Ishikawa (cell line): Measurements from ENCODE around the gene CD58.

Experiments used
- CREB1 ChIP-seq: IDR thresholded peaks from 2 replicates; pipeline ENCODE4 v1.6.1; 2012; ENCODE audit warnings: low read depth
- EGR1 ChIP-seq: IDR thresholded peaks from 2 replicates; pipeline ENCODE4 v1.6.1; 2012
- EP300 ChIP-seq: IDR thresholded peaks from 2 replicates; pipeline ENCODE4 v1.6.1; 2012; ENCODE audit warnings: borderline replicate concordance
- FOXM1 ChIP-seq: IDR thresholded peaks from 2 replicates; pipeline ENCODE4 v1.6.1; 2012; ENCODE audit warnings: low read depth, borderline replicate concordance
- MAX ChIP-seq: IDR thresholded peaks from 2 replicates; pipeline ENCODE4 v1.6.1; 2012
- NFIC ChIP-seq: IDR thresholded peaks from 2 replicates; pipeline ENCODE4 v1.6.1; 2012
- RAD21 ChIP-seq: IDR thresholded peaks from 2 replicates; pipeline ENCODE4 v1.6.1; 2012; ENCODE audit warnings: low read depth
- REST ChIP-seq: IDR thresholded peaks from 2 replicates; pipeline ENCODE4 v1.6.1; 2012; ENCODE audit warnings: low read depth, mild to moderate bottlenecking
- TAF1 ChIP-seq: IDR thresholded peaks from 2 replicates; pipeline ENCODE4 v1.6.1; 2012; ENCODE audit warnings: low read depth, mild to moderate bottlenecking
- TCF12 ChIP-seq: IDR thresholded peaks from 2 replicates; pipeline ENCODE4 v1.6.1; 2012; ENCODE audit warnings: low read depth
- TEAD4 ChIP-seq: IDR thresholded peaks from 2 replicates; pipeline ENCODE4 v1.6.1; 2012
- USF1 ChIP-seq: IDR thresholded peaks from 2 replicates; pipeline ENCODE4 v1.6.1; 2012
- YY1 ChIP-seq: IDR thresholded peaks from 2 replicates; pipeline ENCODE4 v1.6.1; 2012; ENCODE audit warnings: low read depth
- ZBTB7A ChIP-seq: IDR thresholded peaks from 2 replicates; pipeline ENCODE4 v1.6.1; 2012; ENCODE audit warnings: low read depth

The CD58 gene

GRCh38 chr1:116587501-116588227, 16.8 kb upstream of the CD58 start:
- TF ChIP-seq ZBTB7A (no peak), EGR1 (no peak), NFIC (no peak), MAX (no peak), EP300 (no peak), CREB1 (no peak), TCF12 (no peak), TAF1 (no peak), RAD21 (no peak), FOXM1 (no peak), USF1 (no peak), REST (no peak), YY1 (no peak)

- no peak for TF ChIP-seq TAF1
- TF ChIP-seq MAX: no peak
- no peak for TF ChIP-seq REST
- no peak for TF ChIP-seq RAD21
- no peak for TF ChIP-seq FOXM1
- TF ChIP-seq USF1: no peak
- TF ChIP-seq EGR1: no peak
Observed at GRCh38 chr1:116586741-116587143, 15.9 kb upstream of the CD58 start.

GRCh38 chr1:116585886-116586285, 15.1 kb upstream of the CD58 start:
- no peak for TF ChIP-seq REST
- no peak for TF ChIP-seq TAF1
- no peak for TF ChIP-seq FOXM1
- no peak for TF ChIP-seq NFIC
- TF ChIP-seq CREB1: no peak
- no peak for TF ChIP-seq USF1
- TF ChIP-seq RAD21: no peak
- no peak for TF ChIP-seq TEAD4

- TF ChIP-seq ZBTB7A: no peak
Observed at GRCh38 chr1:116581323-116581885, 10.6 kb upstream of the CD58 start.
